Muscle layer of colon (tissue), 2 donors: ENCODE data around the gene MS4A5.
"Not testable (repeated sequence)": the region's sequence is repeated elsewhere in the genome, so short reads cannot be mapped to it uniquely, and the experiment has no call there.

Experiments
- H3K27ac ChIP-seq: one replicate; pipeline ENCODE4 v1.7.0; 2013; ENCODE audit warnings: low read depth, mild to moderate bottlenecking, low read length, moderate library complexity
- H3K27me3 ChIP-seq, 2 donors: one replicate each; pipeline ENCODE4 v1.7.0; 2013; ENCODE audit warnings: low read length in 2 of 2, mild to moderate bottlenecking in 2 of 2; ENCODE audit not compliant: insufficient read depth in 2 of 2, control insufficient read depth in 1 of 2
- H3K36me3 ChIP-seq: one replicate; pipeline ENCODE4 v1.7.0; 2013; ENCODE audit warnings: mild to moderate bottlenecking, low read length; ENCODE audit not compliant: insufficient read depth
- H3K4me1 ChIP-seq: one replicate; pipeline ENCODE4 v1.7.0; 2013; ENCODE audit warnings: mild to moderate bottlenecking, low read length; ENCODE audit not compliant: insufficient read depth
- H3K4me3 ChIP-seq, 2 donors: one replicate each; pipeline ENCODE4 v1.7.0; 2013; ENCODE audit warnings: low read length in 2 of 2, low read depth in 1 of 2, mild to moderate bottlenecking in 1 of 2, moderate library complexity in 1 of 2
- H3K9ac ChIP-seq: one replicate; pipeline ENCODE4 v1.7.0; 2013; ENCODE audit warnings: low read length
- H3K9me3 ChIP-seq: one replicate; pipeline ENCODE4 v1.7.0; 2013; ENCODE audit warnings: mild to moderate bottlenecking, low read length
- donor health status: abdominal sarcoma.
- donor health status: Adenocarcinoma of cecum.

Gene MS4A5

GRCh38 chr11:60433401-60433800 lies 4.0 kb downstream of the MS4A5 start:
- no peaks in the 10 kb centered on the region for H3K27me3 ChIP-seq
- no peak overlapping the region for H3K4me3 ChIP-seq

GRCh38 chr11:60447070-60447469 lies 17.7 kb downstream of the MS4A5 start:
- no peak overlapping the region for H3K9ac ChIP-seq
- no peak overlapping the region for H3K27ac ChIP-seq
- H3K36me3 ChIP-seq: no peaks in the 10 kb centered on the region
- no peaks in the 10 kb centered on the region for H3K9me3 ChIP-seq
- no peak overlapping the region for H3K4me3 ChIP-seq
- no peaks in the 10 kb centered on the region for H3K4me1 ChIP-seq
- no peaks in the 10 kb centered on the region for H3K27me3 ChIP-seq

More at GRCh38 chr11:60433401-60433800, 4.0 kb downstream of the MS4A5 start:
- Histone ChIP-seq H3K4me1 (no peaks in the 10 kb centered on the region), H3K9ac (no peak overlapping the region), H3K27ac (no peak overlapping the region), H3K36me3 (no peaks in the 10 kb centered on the region), H3K9me3 (no peaks in the 10 kb centered on the region)

- no peak overlapping the region for H3K9ac ChIP-seq
- H3K4me1 ChIP-seq: no peaks in the 10 kb centered on the region
- no peak overlapping the region for H3K27ac ChIP-seq
- no peaks in the 10 kb centered on the region for H3K27me3 ChIP-seq
- no peak overlapping the region for H3K4me3 ChIP-seq
- no peaks in the 10 kb centered on the region for H3K36me3 ChIP-seq
- H3K9me3 ChIP-seq: no peaks in the 10 kb centered on the region
Observed at GRCh38 chr11:60447846-60448245, 18.5 kb downstream of the MS4A5 start.

- not testable (repeated sequence) for H3K27me3 ChIP-seq, H3K9me3 ChIP-seq, H3K27ac ChIP-seq
Observed at GRCh38 chr11:60451185-60451584, 21.8 kb downstream of the MS4A5 start.

GRCh38 chr11:60454212-60454611 lies 24.8 kb downstream of the MS4A5 start:
- Histone ChIP-seq H3K4me1 (no peaks in the 10 kb centered on the region), H3K9ac (no peak overlapping the region), H3K9me3 (no peaks in the 10 kb centered on the region), H3K4me3 (no peak overlapping the region), H3K36me3 (no peaks in the 10 kb centered on the region), H3K27me3 (no peaks in the 10 kb centered on the region), H3K27ac (no peak overlapping the region)

More at GRCh38 chr11:60451185-60451584, 21.8 kb downstream of the MS4A5 start:
- H3K36me3 ChIP-seq, H3K4me3 ChIP-seq, H3K9ac ChIP-seq, H3K4me1 ChIP-seq: not testable (repeated sequence)

GRCh38 chr11:60455531-60456042 lies 26.2 kb downstream of the MS4A5 start, which contains the start of gene MS4A1:
Gene MS4A1 (plus strand): TSS chr11:60455847. CDS start chr11:60462375, 6,528 bp downstream.
- Histone ChIP-seq H3K27me3 (no peaks in the 10 kb centered on the region), H3K9ac (no peak within 1 kb of the TSS), H3K9me3 (no peaks in the 10 kb centered on the region), H3K4me1 (no peaks in the 10 kb centered on the region), H3K27ac (no peak within 1 kb of the TSS), H3K36me3 (no peaks in the 10 kb centered on the region), H3K4me3 (no peak within 1 kb of the TSS)

- H3K4me1 ChIP-seq: no peaks in the 10 kb centered on the region
- H3K27me3 ChIP-seq: no peaks in the 10 kb centered on the region
- no peaks in the 10 kb centered on the region for H3K9me3 ChIP-seq
- no peak overlapping the region for H3K27ac ChIP-seq
- H3K9ac ChIP-seq: no peak overlapping the region
- no peaks in the 10 kb centered on the region for H3K36me3 ChIP-seq
- no peak overlapping the region for H3K4me3 ChIP-seq
Observed at GRCh38 chr11:60457576-60457975, 28.2 kb downstream of the MS4A5 start.

- H3K4me3 ChIP-seq: no peak overlapping the region
- no peaks in the 10 kb centered on the region for H3K36me3 ChIP-seq
- no peak overlapping the region for H3K9ac ChIP-seq
- H3K27ac ChIP-seq: no peak overlapping the region
- no peaks in the 10 kb centered on the region for H3K9me3 ChIP-seq
- H3K4me1 ChIP-seq: no peaks in the 10 kb centered on the region
- H3K27me3 ChIP-seq: no peaks in the 10 kb centered on the region
Observed at GRCh38 chr11:60459345-60459744, 30.0 kb downstream of the MS4A5 start.

- no peaks in the 10 kb centered on the region for H3K36me3 ChIP-seq
- H3K9me3 ChIP-seq: no peaks in the 10 kb centered on the region
Observed at GRCh38 chr11:60468829-60469228, 39.5 kb downstream of the MS4A5 start.

GRCh38 chr11:60469723-60470122 lies 40.4 kb downstream of the MS4A5 start:
- Histone ChIP-seq H3K9ac (no peak overlapping the region), H3K4me1 (no peaks in the 10 kb centered on the region), H3K4me3 (no peak overlapping the region), H3K27ac (no peak overlapping the region), H3K36me3 (no peaks in the 10 kb centered on the region), H3K9me3 (no peaks in the 10 kb centered on the region), H3K27me3 (no peaks in the 10 kb centered on the region)

More at GRCh38 chr11:60468829-60469228, 39.5 kb downstream of the MS4A5 start:
- H3K27ac ChIP-seq: no peak overlapping the region
- H3K9ac ChIP-seq: no peak overlapping the region
- H3K4me3 ChIP-seq: no peak overlapping the region
- no peaks in the 10 kb centered on the region for H3K27me3 ChIP-seq
- H3K4me1 ChIP-seq: no peaks in the 10 kb centered on the region

GRCh38 chr11:60477035-60477445 lies 47.7 kb downstream of the MS4A5 start:
- Histone ChIP-seq H3K27ac (no peak overlapping the region), H3K4me1 (no peaks in the 10 kb centered on the region), H3K4me3 (no peak overlapping the region), H3K27me3 (no peaks in the 10 kb centered on the region), H3K36me3 (no peaks in the 10 kb centered on the region), H3K9me3 (no peaks in the 10 kb centered on the region), H3K9ac (no peak overlapping the region)

GRCh38 chr11:60482361-60482760 lies 53.0 kb downstream of the MS4A5 start:
- Histone ChIP-seq H3K27ac (no peak overlapping the region), H3K9me3 (no peaks in the 10 kb centered on the region), H3K36me3 (no peaks in the 10 kb centered on the region), H3K4me3 (no peak overlapping the region), H3K27me3 (no peaks in the 10 kb centered on the region), H3K4me1 (no peaks in the 10 kb centered on the region), H3K9ac (no peak overlapping the region)
